Neural crest cell (in vitro differentiated cells): ENCODE data around the gene GTPBP6. TPM values are rescaled to one million over a fixed set of nuclear protein-coding genes. Genes with fewer than 3 reads are reported as not detected.
"Not testable (repeated sequence)": the region's sequence is repeated elsewhere in the genome, so short reads cannot be mapped to it uniquely, and the experiment has no call there.

Experiments used
- DNase-seq: peaks from one replicate; pipeline ENCODE4 v3.0.0; 2021; ENCODE audit warnings: low read depth, mixed read lengths, low spot score
- H3K27ac Mint-ChIP-seq: one replicate; pipeline ENCODE4 v1.8.0; 2021; ENCODE audit warnings: mild to moderate bottlenecking, mixed read lengths; ENCODE audit not compliant: unreplicated experiment
- H3K27me3 Mint-ChIP-seq: 2 replicates; pipeline ENCODE4 v1.8.0; 2021; ENCODE audit warnings: low read depth, mild to moderate bottlenecking, mixed read lengths
- H3K36me3 Mint-ChIP-seq: 2 replicates; pipeline ENCODE4 v1.8.0; 2021; ENCODE audit warnings: low read depth, mild to moderate bottlenecking, mixed read lengths
- H3K4me1 Mint-ChIP-seq: 2 replicates; pipeline ENCODE4 v1.8.0; 2021; ENCODE audit warnings: mixed read lengths
- H3K4me3 Mint-ChIP-seq: one replicate; pipeline ENCODE4 v1.8.0; 2021; ENCODE audit warnings: mild to moderate bottlenecking, mixed read lengths
- H3K9me3 Mint-ChIP-seq: 2 replicates; pipeline ENCODE4 v1.8.0; 2021; ENCODE audit warnings: mixed read lengths
- total RNA-seq: library from RNA; stranded (reverse); gene quantifications from 2 replicates; pipeline ENCODE4 v1.2.1, GENCODE V29; 2021
- TF ChIP-seq, protein P1 (sequence below): fragments of 200-600 bp; sonication (generic); conservative IDR thresholded peaks from 2 replicates; pipeline ENCODE4 v1.5.0; 2021; ENCODE audit warnings: antibody characterized with exemption, mild to moderate bottlenecking

Gene GTPBP6
- total RNA-seq, 1 donor from 2014 or later: 81.9 TPM

DNA sequence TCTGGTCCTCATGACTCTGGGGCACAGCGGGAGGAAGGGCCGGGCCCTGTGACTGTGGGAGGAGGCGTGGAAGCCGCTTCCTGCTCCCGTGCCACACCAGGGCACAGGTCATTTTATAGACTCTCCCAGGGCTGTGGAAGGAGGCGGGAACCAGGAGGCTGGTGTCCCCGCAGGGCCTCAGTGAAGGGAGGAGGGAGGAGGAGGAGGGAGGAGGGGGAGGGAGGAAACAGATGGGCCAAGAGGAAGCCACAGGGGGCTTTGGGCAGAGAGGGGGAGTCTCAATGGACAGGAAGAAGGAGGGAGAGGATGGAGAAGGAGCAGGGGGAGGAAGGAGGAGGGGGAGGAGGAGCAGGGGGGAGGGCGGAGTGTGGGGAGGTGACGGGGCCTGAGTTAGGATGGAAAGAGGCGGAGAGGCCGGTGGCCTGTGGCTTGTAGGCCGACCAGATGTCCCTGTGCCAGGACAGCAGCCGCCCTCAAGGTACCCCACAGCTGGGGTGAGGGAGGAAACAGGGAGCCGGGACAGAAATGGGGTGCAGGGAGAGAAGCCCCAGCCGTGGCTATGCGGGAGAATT is 43.6 kb downstream of the GTPBP6 start:
- Mint-ChIP-seq H3K36me3 (no peaks in the 10 kb centered on the region), H3K27me3 (peaks cover 21% of the 10 kb centered on the region), H3K4me1 (peaks cover 22% of the 10 kb centered on the region), H3K9me3 (no peaks in the 10 kb centered on the region), H3K4me3 (peak overlapping the region; percentile 87), H3K27ac (no peak overlapping the region)
- peak; percentile 41 for DNase-seq
- TF ChIP-seq, protein P1, sequence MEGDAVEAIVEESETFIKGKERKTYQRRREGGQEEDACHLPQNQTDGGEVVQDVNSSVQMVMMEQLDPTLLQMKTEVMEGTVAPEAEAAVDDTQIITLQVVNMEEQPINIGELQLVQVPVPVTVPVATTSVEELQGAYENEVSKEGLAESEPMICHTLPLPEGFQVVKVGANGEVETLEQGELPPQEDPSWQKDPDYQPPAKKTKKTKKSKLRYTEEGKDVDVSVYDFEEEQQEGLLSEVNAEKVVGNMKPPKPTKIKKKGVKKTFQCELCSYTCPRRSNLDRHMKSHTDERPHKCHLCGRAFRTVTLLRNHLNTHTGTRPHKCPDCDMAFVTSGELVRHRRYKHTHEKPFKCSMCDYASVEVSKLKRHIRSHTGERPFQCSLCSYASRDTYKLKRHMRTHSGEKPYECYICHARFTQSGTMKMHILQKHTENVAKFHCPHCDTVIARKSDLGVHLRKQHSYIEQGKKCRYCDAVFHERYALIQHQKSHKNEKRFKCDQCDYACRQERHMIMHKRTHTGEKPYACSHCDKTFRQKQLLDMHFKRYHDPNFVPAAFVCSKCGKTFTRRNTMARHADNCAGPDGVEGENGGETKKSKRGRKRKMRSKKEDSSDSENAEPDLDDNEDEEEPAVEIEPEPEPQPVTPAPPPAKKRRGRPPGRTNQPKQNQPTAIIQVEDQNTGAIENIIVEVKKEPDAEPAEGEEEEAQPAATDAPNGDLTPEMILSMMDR: no peak

DNA sequence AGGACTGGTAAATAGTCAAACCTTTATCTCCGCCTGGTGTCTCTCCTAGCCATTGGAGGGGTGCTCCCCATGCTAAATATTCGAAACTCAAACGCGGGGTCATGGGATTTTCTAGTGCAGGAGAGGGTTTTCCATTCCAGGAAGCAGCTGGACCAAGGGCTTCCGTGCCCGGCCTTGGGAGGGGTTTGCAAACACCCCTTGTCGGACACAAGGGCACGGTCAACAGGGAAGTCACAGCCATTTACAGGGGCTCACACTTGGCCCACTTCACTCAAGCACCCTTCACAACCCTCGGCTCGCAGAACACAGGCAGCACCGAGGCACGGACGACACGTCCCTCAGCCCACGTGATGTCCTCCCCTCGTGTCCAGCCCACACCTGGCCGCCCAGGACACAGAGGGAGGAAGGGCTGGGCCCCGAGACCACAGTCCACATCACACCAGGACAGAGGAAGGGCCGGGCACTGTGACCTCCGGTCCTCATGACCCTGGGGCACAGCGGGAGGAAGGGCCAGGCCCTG is 47.7 kb downstream of the GTPBP6 start:
- H3K4me3 Mint-ChIP-seq: no peak overlapping the region
- H3K9me3 Mint-ChIP-seq: no peaks in the 10 kb centered on the region
- TF ChIP-seq, protein P1: no peak
- DNase-seq: no peak
- peaks cover 2% of the 10 kb centered on the region for H3K27me3 Mint-ChIP-seq
- peaks cover 6% of the 10 kb centered on the region for H3K4me1 Mint-ChIP-seq
- H3K36me3 Mint-ChIP-seq: no peaks in the 10 kb centered on the region
- H3K27ac Mint-ChIP-seq: no peak overlapping the region

DNA sequence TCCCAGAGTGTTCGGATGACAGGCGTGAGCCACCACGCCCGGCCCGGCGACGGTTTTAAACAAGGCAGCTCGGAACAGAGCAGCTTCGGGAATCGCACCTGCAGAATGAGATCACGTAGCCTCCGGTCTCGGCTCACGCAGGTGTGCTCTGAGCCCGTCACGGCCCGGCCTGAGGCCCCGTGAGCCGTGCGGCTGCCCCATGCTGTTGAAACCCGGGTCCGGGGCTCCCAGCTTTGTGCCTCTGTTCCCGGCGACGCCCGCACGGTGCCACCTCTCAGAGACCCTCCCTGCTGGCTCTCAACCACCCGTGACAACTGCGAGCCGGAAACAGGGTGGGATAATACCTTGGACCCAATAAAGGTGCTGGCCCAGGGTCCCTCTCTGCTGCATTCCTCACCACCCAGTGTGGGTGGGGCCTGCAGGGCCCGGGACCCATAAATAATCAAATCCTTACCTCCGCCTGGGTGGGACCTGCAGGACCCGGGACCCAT is 50.8 kb downstream of the GTPBP6 start:
- Mint-ChIP-seq H3K9me3 (no peaks in the 10 kb centered on the region), H3K27me3 (no peaks in the 10 kb centered on the region), H3K4me3 (no peak overlapping the region), H3K36me3 (no peaks in the 10 kb centered on the region), H3K4me1 (no peaks in the 10 kb centered on the region), H3K27ac (no peak overlapping the region)
- TF ChIP-seq, protein P1: no peak
- no peak for DNase-seq

DNA sequence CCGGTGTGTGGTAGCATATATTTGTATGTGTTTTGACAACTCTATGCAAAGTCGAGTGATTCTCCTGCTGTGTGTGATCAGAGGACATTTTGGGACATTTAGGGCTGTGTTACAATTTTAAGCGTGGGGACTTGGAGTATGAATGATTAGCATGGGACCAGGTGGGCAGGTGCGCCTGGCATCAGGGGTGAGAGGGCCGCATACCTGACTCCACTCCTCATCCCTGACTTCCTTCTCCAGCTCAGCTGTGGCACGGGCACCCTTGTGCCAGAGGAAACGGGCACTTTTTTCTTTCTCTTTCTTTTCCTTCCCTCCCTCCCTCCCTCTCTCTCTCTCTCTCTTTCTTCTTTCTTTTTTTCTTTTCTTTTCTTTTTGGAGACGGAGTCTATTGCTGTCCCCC is 53.1 kb downstream of the GTPBP6 start:
- Mint-ChIP-seq H3K9me3 (no peaks in the 10 kb centered on the region), H3K27me3 (no peaks in the 10 kb centered on the region), H3K4me3 (no peak overlapping the region), H3K36me3 (no peaks in the 10 kb centered on the region), H3K4me1 (peaks cover 7% of the 10 kb centered on the region), H3K27ac (no peak overlapping the region)
- TF ChIP-seq, protein P1: no peak
- DNase-seq: no peak

DNA sequence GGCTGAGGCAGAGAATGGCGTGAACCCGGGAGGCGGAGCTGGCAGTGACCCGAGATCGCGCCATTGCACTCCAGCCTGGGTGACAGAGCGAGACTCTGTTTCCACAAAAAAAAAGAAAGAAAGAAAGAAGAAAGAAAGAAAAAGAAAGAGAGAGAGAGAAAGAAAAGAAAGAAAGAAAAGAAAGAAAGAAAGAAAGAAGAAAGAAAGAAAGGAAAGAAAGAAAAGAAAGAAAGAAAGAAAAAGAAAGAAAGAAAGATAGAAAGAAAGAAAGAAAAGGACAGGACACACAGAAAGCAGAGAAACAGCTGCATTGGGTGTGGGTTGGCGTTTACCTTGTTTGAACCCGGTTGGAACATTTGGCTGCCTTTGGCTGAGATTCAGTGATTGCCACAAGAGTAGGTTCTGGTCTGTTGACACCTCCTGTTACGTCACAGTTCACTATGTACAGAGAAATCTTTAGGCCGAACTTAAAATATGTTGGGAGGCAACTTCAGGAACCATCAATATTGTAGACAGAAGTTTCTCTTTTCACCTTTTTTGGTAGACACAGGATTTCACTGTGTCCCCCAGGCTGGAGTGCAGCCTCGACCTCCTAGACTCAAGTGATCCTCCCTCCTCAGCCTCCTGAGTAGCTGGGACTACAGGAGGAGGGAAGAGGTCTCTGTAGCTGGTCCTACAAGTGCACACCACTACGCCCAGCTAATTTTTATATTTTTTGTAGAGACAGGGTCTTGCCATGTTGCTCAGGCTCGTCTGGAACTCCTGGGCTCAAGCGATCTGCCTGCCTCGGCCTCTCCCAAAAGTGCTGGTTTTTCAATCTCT is 53.8 kb downstream of the GTPBP6 start:
- DNase-seq: no peak
- TF ChIP-seq, protein P1: no peak
- H3K4me3 Mint-ChIP-seq: no peak overlapping the region
- peaks cover 7% of the 10 kb centered on the region for H3K4me1 Mint-ChIP-seq
- no peak overlapping the region for H3K27ac Mint-ChIP-seq
- no peaks in the 10 kb centered on the region for H3K9me3 Mint-ChIP-seq
- no peaks in the 10 kb centered on the region for H3K27me3 Mint-ChIP-seq
- no peaks in the 10 kb centered on the region for H3K36me3 Mint-ChIP-seq

DNA sequence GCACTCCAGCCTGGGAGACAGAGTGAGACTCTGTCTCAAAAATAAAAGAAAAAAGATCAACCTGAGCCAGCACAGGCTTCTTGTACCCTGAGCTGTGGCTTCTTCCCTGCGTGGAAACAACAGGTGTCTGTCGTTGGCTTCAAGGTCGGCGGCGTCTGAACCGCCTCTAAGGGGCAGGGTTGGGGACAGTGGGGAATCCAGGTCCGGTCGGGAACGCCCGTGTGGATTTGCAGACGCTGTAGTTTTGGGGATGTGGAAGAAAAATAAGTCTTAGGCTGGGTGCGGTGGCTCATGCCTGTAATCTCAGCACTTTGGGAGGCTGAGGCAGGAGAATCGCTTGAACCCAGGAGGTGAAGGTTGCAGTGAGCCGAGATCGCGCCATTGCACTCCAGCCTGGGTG is 54.6 kb downstream of the GTPBP6 start:
- H3K36me3 Mint-ChIP-seq, H3K27me3 Mint-ChIP-seq, H3K4me1 Mint-ChIP-seq, DNase-seq, H3K9me3 Mint-ChIP-seq, H3K27ac Mint-ChIP-seq, H3K4me3 Mint-ChIP-seq: not testable (repeated sequence)
